Measurements from ENCODE around the gene GRK6. TPM values are rescaled to one million over a fixed set of nuclear protein-coding genes. Genes with fewer than 3 reads are reported as not detected.

The GRK6 gene
- polyA plus RNA-seq, 6 donors from 2014 or later: 66.5 to 178 (median 98.1) TPM

DNA sequence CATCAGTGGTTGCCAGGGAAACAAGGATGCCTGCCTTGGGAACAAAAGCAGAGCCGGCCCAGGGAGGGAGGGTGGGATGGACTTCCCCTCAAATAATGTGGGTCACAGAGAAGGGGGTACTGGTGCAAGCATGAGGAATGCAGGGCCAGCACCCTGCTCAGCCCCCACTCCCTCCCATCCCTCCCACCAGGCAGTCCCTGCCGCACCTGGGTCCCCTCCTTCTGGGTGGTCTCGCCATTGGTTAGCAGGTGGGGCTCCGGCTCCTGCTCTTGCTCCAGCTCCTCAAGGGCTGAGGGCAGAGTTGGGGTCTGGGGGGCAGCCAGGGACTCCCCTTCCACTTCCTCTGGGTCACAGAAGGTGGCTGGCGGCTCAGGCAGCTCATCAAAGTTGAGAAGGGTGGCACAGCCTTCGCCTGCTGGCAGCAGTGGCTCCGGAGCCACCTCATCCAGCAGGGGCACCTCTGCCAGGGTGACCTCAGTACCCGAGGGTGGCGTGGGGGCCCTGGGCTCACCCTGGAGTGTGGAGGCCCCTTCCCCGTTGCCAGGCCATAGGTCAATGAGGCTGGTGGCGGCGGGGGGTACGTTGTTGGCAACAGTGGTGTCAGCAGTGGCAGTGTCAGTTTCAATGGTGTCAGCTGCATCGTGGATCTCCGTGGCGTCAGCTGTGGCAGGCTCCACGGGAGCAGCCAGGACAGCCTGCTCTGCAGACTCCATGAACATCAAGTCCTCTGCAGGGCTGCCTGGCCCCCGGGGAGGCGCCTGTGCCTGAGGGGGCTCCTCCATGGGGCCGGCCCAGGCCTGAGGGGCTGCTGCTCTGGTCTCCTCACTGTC, 31.6 kb downstream of the GRK6 start:
- Mint-ChIP-seq H3K27me3 (peaks cover 4 to 7% (median 5%) of the 10 kb centered on the region in 3 donors), H3K9me3 (peaks cover 0 to 1% (median 0%) of the 10 kb centered on the region in 7 donors), H3K27ac (peak overlapping the region in 1 of 6 donors; percentile 98), H3K4me1 (peaks cover 15 to 22% (median 19%) of the 10 kb centered on the region in 3 donors), H3K4me3 (peak overlapping the region in 3 of 8 donors; percentile 41 to 84 (median 44)), H3K36me3 (no peaks in the 10 kb centered on the region)
- no peak for ATAC-seq (ENCODE audit: low read depth in 2 of 2)
- DNase-seq: no peak

DNA sequence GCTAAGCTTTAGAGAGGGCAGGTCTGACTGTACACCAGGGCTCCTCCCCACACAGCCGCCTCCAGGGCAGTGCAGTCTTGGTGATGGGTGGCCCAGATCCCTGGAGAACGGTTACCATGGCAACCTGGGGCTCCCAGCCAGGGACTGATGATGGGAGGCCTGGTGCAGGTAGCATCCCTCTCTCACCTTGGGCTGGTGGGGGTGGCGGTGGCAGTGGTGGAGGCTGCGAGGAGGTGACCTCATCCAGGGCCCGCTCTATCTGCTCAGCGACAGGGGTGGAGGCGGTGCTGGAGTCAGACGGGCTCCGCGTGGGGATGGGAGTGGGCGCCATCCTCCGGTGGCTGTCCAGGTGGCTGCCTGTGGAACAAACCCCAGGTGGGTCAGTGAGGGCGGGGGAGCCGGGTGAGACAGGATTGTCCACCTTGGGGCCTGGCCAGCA, 32.5 kb downstream of the GRK6 start:
- Mint-ChIP-seq H3K4me3 (no peak overlapping the region), H3K27ac (no peak overlapping the region), H3K4me1 (peaks cover 7 to 13% (median 10%) of the 10 kb centered on the region in 3 donors), H3K27me3 (peaks cover 4 to 7% (median 5%) of the 10 kb centered on the region in 3 donors), H3K36me3 (no peaks in the 10 kb centered on the region), H3K9me3 (peaks cover 0 to 1% (median 0%) of the 10 kb centered on the region in 7 donors)
- no peak for ATAC-seq (ENCODE audit: low read depth in 2 of 2)
- DNase-seq: no peak

DNA sequence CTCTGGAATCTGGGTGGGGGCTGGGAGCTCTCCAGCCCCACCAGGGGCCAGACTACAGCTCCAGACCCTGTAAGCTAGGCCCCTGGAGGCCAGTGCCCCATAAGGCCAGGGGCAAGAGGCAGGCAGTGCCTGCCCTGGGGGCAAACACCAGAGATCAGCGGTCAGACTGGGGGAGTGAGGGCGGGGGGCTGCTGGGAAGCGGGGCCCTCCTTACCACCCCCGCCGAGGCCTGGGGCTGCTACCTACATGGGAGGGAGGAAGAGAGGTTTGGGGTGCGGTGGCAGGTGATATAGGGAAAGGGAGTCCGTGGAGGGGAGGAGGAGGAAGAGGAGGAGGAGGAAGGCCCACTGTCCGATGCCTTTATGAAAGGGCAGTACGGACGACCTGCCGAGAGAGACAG, 32.9 kb downstream of the GRK6 start:
- Mint-ChIP-seq H3K27me3 (peaks cover 4 to 7% (median 5%) of the 10 kb centered on the region in 3 donors), H3K4me1 (peaks cover 6 to 11% (median 7%) of the 10 kb centered on the region in 3 donors), H3K9me3 (peaks cover 0 to 1% (median 0%) of the 10 kb centered on the region in 7 donors), H3K4me3 (no peak overlapping the region), H3K27ac (no peak overlapping the region), H3K36me3 (no peaks in the 10 kb centered on the region)
- no peak for ATAC-seq (ENCODE audit: low read depth in 2 of 2)
- no peak for DNase-seq

DNA sequence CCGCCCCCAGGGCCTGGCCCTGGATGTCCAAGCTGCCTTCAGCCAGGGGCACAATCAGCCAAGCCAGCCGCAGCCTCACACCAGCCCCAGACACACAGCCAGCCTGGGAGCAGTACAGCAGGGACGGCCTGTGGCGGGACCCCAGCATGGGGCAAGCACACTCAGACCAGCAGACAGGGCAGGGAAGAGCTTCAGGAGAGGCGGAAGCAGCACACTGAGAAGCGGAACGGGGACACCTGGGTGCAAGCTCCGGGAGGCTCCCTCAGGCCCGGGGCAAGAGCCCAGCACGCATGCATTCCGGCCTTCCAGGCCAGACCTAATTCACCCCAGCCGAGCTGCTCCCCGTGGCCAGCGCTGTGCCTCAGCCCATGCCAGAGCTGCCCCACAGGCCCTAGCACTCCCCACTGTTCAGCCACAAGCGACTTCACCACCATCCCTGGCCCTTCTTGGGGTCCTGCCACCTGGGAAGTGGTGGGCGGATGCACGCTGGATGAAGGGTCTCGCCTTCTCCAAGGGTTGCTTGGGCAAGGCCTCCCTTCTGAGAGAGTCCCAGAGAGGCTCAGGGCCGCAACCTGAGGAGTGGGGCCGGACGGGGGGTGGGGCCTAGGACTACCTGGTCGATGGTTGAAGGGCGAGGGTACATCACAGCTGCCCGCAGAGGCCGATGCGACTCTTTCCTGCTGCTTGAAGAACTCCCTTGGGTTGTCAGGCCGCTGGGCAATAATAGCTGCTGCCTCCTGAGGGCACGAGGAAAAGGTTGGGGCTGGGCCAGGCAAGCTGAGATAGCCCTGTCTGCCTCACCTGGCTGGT, 33.5 kb downstream of the GRK6 start:
- Mint-ChIP-seq H3K36me3 (no peaks in the 10 kb centered on the region), H3K27me3 (peaks cover 4 to 7% (median 5%) of the 10 kb centered on the region in 3 donors), H3K9me3 (peaks cover 0 to 1% (median 0%) of the 10 kb centered on the region in 7 donors), H3K4me3 (no peak overlapping the region), H3K4me1 (peaks cover 6 to 11% (median 7%) of the 10 kb centered on the region in 3 donors), H3K27ac (peak overlapping the region in 1 of 6 donors; percentile 69)
- DNase-seq (no peak), ATAC-seq (ENCODE audit: low read depth in 2 of 2) (no peak)

DNA sequence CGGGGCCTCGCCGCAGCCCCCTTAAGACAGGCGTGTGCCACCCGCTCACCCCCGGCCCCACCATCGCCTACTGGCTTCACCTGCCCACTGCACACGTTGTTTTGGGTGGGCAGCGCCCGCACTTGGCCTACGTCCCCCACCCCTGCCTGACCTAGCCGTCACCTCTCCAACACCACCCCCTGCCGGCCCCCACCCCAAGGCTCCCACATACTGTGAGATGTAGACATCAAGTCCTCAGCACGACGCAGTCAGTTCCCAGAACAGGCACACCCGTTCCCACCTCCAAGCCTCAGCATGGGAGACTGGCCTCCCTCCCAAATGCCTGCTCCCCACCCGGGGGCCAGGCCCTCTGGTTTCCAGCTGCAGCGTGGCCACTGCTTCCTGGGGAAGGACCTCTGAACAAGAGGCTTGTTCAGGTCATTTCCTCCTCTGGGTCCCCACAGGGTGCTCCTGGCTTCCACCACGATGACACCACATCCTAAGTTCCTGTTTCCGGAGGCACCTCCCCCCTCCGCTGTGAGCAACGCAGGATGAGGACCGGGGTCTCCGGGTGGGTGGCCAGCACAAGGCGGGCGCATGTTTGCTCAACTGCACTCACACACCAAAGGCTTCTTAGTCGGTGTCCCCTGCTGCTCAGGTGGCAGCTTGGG, 35.7 kb downstream of the GRK6 start:
- no peak overlapping the region for H3K4me3 Mint-ChIP-seq
- H3K27me3 Mint-ChIP-seq: peaks cover 0 to 7% (median 5%) of the 10 kb centered on the region in 3 donors
- peaks cover 5 to 7% (median 6%) of the 10 kb centered on the region in 3 donors for H3K4me1 Mint-ChIP-seq
- H3K27ac Mint-ChIP-seq: no peak overlapping the region
- H3K36me3 Mint-ChIP-seq: no peaks in the 10 kb centered on the region
- no peak for ATAC-seq (ENCODE audit: low read depth in 2 of 2)
- no peaks in the 10 kb centered on the region for H3K9me3 Mint-ChIP-seq
- no peak for DNase-seq

DNA sequence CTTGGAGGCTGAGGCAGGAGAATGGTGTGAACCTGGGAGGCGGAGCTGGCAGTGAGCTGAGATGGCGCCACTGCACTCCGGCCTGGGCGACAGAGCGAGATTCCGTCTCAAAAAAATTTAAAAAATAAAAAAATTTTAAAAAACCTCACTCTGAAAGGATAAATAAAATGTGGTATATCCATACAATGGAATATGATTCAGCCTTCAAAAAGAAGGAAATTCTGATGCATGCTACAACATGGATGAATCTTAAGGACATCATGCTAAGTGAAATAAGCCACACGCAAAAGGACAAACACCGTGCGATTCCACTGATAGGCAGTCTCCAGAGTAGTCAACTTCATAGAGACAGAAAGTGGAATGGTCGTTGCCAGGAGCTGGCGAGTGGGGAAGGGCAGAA, 38.6 kb downstream of the GRK6 start:
- H3K4me3 Mint-ChIP-seq: no peak overlapping the region
- ATAC-seq (ENCODE audit: low read depth in 2 of 2) (no peak), DNase-seq (no peak)
- no peaks in the 10 kb centered on the region for H3K36me3 Mint-ChIP-seq
- H3K27ac Mint-ChIP-seq: no peak overlapping the region
- no peaks in the 10 kb centered on the region for H3K9me3 Mint-ChIP-seq
- H3K4me1 Mint-ChIP-seq: peaks cover 2 to 8% (median 7%) of the 10 kb centered on the region in 3 donors
- peaks cover 0 to 14% (median 6%) of the 10 kb centered on the region in 3 donors for H3K27me3 Mint-ChIP-seq

DNA sequence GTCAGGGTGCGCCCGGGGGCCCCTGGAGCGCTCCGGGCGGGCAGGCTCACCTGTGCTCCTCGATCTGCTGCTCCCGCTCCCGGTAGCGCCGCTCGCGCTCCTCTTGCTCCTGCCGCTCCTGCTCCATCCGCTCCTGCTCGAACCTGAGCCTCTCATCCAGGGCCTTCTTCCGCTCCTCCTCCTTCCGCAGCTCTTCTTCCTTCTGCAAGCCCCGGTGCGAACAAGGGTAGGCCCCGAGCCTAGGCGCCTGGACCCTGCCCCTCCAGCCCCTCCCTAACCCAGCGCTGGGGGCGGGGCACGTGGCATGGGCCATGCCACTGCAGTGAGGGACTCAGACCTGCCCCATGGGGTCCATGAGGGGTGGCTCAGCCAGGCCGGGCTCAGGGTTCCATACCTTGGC, 40.4 kb downstream of the GRK6 start:
- no peak for ATAC-seq (ENCODE audit: low read depth in 2 of 2)
- Mint-ChIP-seq H3K36me3 (no peaks in the 10 kb centered on the region), H3K4me3 (peak overlapping the region in 1 of 8 donors; percentile 18)

DNA sequence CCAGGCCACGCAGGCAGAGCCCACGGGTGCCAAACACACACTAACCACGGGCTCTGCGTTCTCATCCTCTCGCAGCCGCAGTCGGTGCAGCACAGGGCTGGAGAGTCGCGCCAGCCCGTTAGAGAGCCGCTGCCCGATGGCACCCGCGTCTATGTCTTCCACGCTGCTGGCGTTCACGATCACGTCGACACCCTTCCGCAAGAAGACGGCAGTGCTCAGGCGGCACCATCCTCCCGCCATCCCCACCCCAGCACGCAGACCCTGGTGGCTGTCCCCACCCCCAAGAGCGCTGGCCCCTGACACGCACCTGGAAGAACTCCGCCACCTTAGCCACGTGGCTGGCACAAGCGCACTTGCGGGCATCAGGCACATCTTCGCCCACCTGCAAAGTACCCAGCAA, 41.0 kb downstream of the GRK6 start:
- peaks cover 2 to 11% (median 3%) of the 10 kb centered on the region in 3 donors for H3K4me1 Mint-ChIP-seq
- no peaks in the 10 kb centered on the region for H3K9me3 Mint-ChIP-seq
- H3K27ac Mint-ChIP-seq: no peak overlapping the region
- DNase-seq (no peak), ATAC-seq (ENCODE audit: low read depth in 2 of 2) (no peak)
- H3K27me3 Mint-ChIP-seq: peaks cover 0 to 14% (median 7%) of the 10 kb centered on the region in 3 donors
- H3K4me3 Mint-ChIP-seq: peak overlapping the region in 1 of 8 donors; percentile 18
- H3K36me3 Mint-ChIP-seq: no peaks in the 10 kb centered on the region

More for the DNA sequence above, 40.4 kb downstream of the GRK6 start:
- H3K4me1 Mint-ChIP-seq: peaks cover 2 to 7% (median 3%) of the 10 kb centered on the region in 3 donors
- peaks cover 0 to 14% (median 7%) of the 10 kb centered on the region in 3 donors for H3K27me3 Mint-ChIP-seq
- no peaks in the 10 kb centered on the region for H3K9me3 Mint-ChIP-seq
- DNase-seq: no peak
- no peak overlapping the region for H3K27ac Mint-ChIP-seq

DNA sequence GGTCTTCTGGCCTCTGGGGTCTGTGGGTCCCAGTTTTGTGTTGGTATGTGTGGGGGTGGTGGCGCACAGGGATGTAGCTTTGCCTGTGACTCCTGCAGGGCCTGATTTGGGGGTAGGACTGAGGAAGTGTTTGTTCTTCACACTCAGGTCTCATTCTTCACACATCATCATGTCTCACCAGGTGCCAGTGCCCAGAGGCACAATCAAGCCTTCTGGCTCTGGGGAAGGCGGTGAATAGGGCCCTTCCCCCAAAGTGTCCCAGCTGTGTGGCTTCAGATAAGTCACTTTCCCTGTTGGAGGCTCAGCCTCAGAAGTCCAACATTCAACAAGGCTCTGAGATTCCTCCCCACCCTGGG, 41.8 kb downstream of the GRK6 start:
- H3K4me3 Mint-ChIP-seq: no peak overlapping the region

DNA sequence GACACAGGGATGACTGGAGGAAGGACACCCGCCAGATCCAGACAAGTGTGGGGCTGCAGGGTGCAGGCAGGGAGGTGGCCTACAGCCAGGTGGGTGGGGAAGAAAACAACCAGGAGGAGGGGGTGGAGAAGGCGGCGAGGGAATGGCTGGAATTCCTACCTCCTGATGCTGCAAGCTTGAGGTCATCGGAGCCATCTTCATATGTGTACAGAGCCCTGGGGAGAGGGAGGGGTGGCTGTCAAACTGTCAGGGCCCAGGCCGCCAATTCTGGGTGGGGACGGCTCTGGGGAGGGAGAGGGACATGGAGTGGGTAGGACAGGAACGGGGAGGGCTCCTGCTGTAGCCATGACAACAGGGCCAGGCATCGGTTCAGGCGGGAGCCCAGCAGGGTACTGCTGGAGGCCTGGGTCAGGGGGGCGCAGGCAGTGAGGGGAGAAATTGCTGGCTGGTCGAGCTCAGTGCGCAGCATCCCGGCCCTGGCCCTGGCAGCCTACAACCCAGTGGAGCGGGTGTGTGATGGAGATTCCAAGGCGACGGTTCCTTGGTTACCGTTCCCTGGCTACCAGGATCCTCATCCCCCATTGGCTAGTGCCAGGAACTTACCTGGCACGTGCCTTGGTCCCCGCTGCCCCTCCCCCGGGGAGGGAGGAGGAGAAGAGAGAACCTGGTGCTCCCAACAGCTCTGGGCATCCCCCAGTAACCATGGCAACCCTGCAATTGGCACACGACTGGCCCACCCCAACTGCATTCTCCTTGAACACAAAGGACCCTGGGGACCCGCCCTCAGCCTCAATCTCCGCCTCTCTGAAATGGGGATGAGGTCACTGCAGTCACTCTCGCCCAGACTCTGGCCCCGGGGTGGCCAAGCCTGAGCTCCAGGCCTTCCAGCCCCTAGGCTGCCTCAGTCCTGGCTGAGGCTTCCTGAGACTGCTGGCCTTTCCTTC, 42.5 kb downstream of the GRK6 start:
- peaks cover 2 to 11% (median 6%) of the 10 kb centered on the region in 3 donors for H3K4me1 Mint-ChIP-seq
- no peaks in the 10 kb centered on the region for H3K36me3 Mint-ChIP-seq
- ATAC-seq (ENCODE audit: low read depth in 2 of 2) (no peak), DNase-seq (no peak)
- peak overlapping the region in 1 of 8 donors; percentile 56 for H3K4me3 Mint-ChIP-seq
- peaks cover 0 to 17% (median 10%) of the 10 kb centered on the region in 3 donors for H3K27me3 Mint-ChIP-seq
- no peaks in the 10 kb centered on the region for H3K9me3 Mint-ChIP-seq
- H3K27ac Mint-ChIP-seq: peak overlapping the region in 1 of 6 donors; percentile 18

More for the DNA sequence above, 41.8 kb downstream of the GRK6 start:
- no peak for ATAC-seq (ENCODE audit: low read depth in 2 of 2)
- no peaks in the 10 kb centered on the region for H3K9me3 Mint-ChIP-seq
- DNase-seq: no peak
- no peaks in the 10 kb centered on the region for H3K36me3 Mint-ChIP-seq
- peak overlapping the region in 1 of 6 donors; percentile 18 for H3K27ac Mint-ChIP-seq
- peaks cover 0 to 14% (median 7%) of the 10 kb centered on the region in 3 donors for H3K27me3 Mint-ChIP-seq
- H3K4me1 Mint-ChIP-seq: peaks cover 0 to 8% (median 3%) of the 10 kb centered on the region in 3 donors

DNA sequence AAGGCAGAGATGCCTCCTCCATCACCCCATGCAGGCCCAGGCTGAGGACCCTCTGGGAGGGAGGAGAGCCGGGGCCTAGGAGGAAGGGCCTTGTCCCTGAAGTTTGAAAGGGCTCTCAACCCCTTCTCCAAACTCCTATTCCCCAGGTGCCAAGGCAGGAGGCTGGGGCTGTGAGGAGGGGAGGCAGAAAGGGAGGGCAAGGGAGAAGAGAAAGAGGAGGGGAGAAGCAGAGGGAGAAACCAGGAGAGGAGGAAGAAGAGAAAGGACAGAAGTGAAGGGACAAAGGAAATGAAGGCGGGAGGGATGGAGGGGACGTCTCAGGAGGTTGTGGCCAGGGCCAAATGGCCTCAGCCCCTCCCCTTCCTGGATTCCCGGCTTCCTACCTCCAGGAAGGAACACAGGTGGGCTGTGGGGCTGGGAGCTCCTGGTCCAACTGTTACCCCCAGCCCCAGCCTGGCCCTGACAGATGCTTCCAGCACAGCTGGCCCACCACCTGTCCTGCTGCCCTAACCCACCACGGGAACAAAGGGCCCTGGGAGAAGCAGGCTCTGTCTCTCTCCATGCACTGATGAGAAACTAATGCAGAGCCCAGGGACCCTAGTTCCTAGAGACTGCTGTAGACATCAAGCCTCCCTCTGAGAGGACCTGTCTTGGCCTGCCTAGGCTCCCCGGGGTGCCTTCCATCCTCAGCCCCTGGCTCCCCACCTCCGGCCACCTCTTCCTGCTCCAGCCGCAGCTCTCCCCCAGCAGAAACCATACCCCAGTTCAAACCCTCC, 43.5 kb downstream of the GRK6 start:
- Mint-ChIP-seq H3K4me3 (peak overlapping the region in 2 of 8 donors; percentile 25 to 54), H3K9me3 (no peaks in the 10 kb centered on the region), H3K4me1 (peaks cover 6 to 20% (median 12%) of the 10 kb centered on the region in 3 donors), H3K27me3 (peaks cover 0 to 24% (median 16%) of the 10 kb centered on the region in 3 donors), H3K36me3 (no peaks in the 10 kb centered on the region), H3K27ac (no peak overlapping the region)
- no peak for DNase-seq
- ATAC-seq (ENCODE audit: low read depth in 2 of 2): no peak

Measured in naive B cell (primary cell).